H1 (cell line): ENCODE data around the gene SMIM1. TPM values are rescaled to one million over a fixed set of nuclear protein-coding genes. Genes with fewer than 3 reads are reported as not detected.

ENCODE experiments used
- ATF2 ChIP-seq: IDR thresholded peaks from 2 replicates; pipeline ENCODE4 v1.6.1; 2012; ENCODE audit warnings: low read length, inconsistent platforms
- BRCA1 ChIP-seq: IDR thresholded peaks from 2 replicates; pipeline ENCODE4 v1.6.1; 2012; ENCODE audit warnings: low read depth, low read length, improper control_type of control experiment
- CBX8 ChIP-seq: fragments of 300-800, 300-1000 bp; sonication (generic); IDR thresholded peaks from 2 replicates; pipeline ENCODE4 v1.7.1; 2016; ENCODE audit warnings: low read depth, low read length, borderline replicate concordance
- CREB1 ChIP-seq: IDR thresholded peaks from 2 replicates; pipeline ENCODE4 v1.6.1; 2012; ENCODE audit warnings: inconsistent platforms
- E2F6 ChIP-seq: IDR thresholded peaks from 2 replicates; pipeline ENCODE4 v1.6.1; 2012; ENCODE audit warnings: inconsistent platforms
- EZH2 ChIP-seq: fragments of 200-600 bp; sonication (generic); IDR thresholded peaks from 2 replicates; pipeline ENCODE4 v1.7.1; 2012; ENCODE audit warnings: low read depth, mild to moderate bottlenecking, moderate library complexity, low read length, inconsistent platforms; ENCODE audit not compliant: severe bottlenecking
- FOSL1 ChIP-seq: IDR thresholded peaks from 2 replicates; pipeline ENCODE4 v1.6.1; 2011; ENCODE audit warnings: mild to moderate bottlenecking, low read depth, low read length, moderate library complexity; ENCODE audit not compliant: insufficient read depth
- GABPA ChIP-seq: IDR thresholded peaks from 2 replicates; pipeline ENCODE4 v1.6.1; 2011; ENCODE audit warnings: mild to moderate bottlenecking, low read length, moderate library complexity, borderline replicate concordance; ENCODE audit not compliant: insufficient read depth
- HDAC2 ChIP-seq, 2 experiments: fragments of 300-600 bp in 1 of 2; sonication (generic) in 1 of 2; IDR thresholded peaks; 2 replicates each; pipeline ENCODE4 v1.6.1; 2011 to 2012; ENCODE audit warnings: low read depth in 2 of 2, low read length in 2 of 2, mild to moderate bottlenecking in 2 of 2, moderate library complexity in 2 of 2, borderline replicate concordance in 1 of 2, inconsistent platforms in 1 of 2
- JUND ChIP-seq: IDR thresholded peaks from 2 replicates; pipeline ENCODE4 v1.6.1; 2011; ENCODE audit warnings: mild to moderate bottlenecking, improper control_type of control experiment, low read length
- KDM1A ChIP-seq: fragments of 200-600, 300-600 bp; sonication (generic); IDR thresholded peaks from 2 replicates; pipeline ENCODE4 v1.7.1; 2016; ENCODE audit warnings: mild to moderate bottlenecking, low read length, borderline replicate concordance
- KDM4A ChIP-seq: IDR thresholded peaks from one replicate; pipeline ENCODE4 v1.7.1; 2012; ENCODE audit warnings: low read depth, mild to moderate bottlenecking, moderate library complexity, low read length, inconsistent platforms; ENCODE audit not compliant: severe bottlenecking
- POLR2AphosphoS5 ChIP-seq: IDR thresholded peaks from 2 replicates; pipeline ENCODE4 v1.6.1; 2011; ENCODE audit warnings: low read depth, low read length
- RAD21 ChIP-seq, 2 experiments: IDR thresholded peaks in 1 of 2; conservative IDR thresholded peaks in 1 of 2; 2 replicates each; pipeline ENCODE4 v1.6.1; 2011; ENCODE audit warnings: low read depth in 2 of 2, low read length in 2 of 2, improper control_type of control experiment in 1 of 2, inconsistent platforms in 1 of 2, mild to moderate bottlenecking in 1 of 2, moderate library complexity in 1 of 2
- RBBP5 ChIP-seq: IDR thresholded peaks from 2 replicates; pipeline ENCODE4 v1.7.1; 2012; ENCODE audit warnings: low read depth, mild to moderate bottlenecking, inconsistent platforms, low read length, moderate library complexity, borderline replicate concordance
- SIRT6 ChIP-seq: IDR thresholded peaks from one replicate; pipeline ENCODE4 v1.7.1; 2012; ENCODE audit warnings: low read length, inconsistent platforms
- SUZ12 ChIP-seq: fragments of 200-600 bp; sonication (generic); IDR thresholded peaks from 2 replicates; pipeline ENCODE4 v1.6.1; 2012; ENCODE audit warnings: mild to moderate bottlenecking, inconsistent platforms, low read length, moderate library complexity, mixed read lengths
- TAF1 ChIP-seq: IDR thresholded peaks from 2 replicates; pipeline ENCODE4 v1.6.1; 2011; ENCODE audit warnings: mild to moderate bottlenecking, low read depth, low read length
- polyA plus RNA-seq, 7 experiments: library from polyadenylated mRNA; depleted of rRNA in 3 of 7; stranded (reverse) in 5 of 7; unstranded in 2 of 7; fragments of >200 nt in 5 of 7; fragments of 200-250 nt in 2 of 7; gene quantifications; 1 replicate in 5 of 7; 2 replicates in 1 of 7; 4 replicates in 1 of 7; pipeline versions ENCODE4 v1.2.1 to v1.2.3, GENCODE V29; 2011 to 2013; ENCODE audit warnings: missing spikeins in 2 of 7, mixed read lengths in 2 of 7
- total RNA-seq: library from RNA; stranded (reverse); fragmentation: NEBNext Ultra II Directional; extraction: Animal tissue kit (Norgen Biotek cat#: 25700); gene quantifications from 2 replicates; pipeline ENCODE4 v1.2.1, GENCODE V29; 2021
- TF ChIP-seq, protein P1 (sequence below): IDR thresholded peaks from 2 replicates; pipeline ENCODE4 v1.6.1; 2012; ENCODE audit warnings: inconsistent platforms

Gene SMIM1
- total and polyA plus RNA-seq, 2 of the 8 experiments (the other 6 are each of a cell fraction or from before 2014, with no cell fraction given) = 7.7 to 9.7 TPM

DNA sequence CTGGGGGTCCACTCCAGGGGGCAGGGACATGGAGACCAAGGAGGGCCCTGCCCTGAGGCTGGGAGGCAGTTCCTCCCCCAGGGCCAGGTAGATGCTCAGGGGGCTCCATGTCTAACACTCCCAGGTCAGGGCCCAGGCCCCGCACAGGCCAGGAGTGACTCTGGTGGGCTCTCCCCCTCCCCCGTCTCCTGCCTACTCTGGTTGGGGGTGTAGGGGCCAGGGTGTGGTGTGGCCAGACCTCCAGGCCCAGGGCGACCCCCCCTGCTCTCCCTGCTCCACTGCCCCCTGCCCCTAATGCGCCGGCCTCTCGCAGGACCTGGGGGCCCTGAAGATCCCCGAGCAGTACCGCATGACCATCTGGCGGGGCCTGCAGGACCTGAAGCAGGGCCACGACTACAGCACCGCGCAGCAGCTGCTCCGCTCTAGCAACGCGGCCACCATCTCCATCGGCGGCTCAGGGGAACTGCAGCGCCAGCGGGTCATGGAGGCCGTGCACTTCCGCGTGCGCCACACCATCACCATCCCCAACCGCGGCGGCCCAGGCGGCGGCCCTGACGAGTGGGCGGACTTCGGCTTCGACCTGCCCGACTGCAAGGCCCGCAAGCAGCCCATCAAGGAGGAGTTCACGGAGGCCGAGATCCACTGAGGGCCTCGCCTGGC lies 40.0 kb upstream of the SMIM1 start (continued):
- no peak for TF ChIP-seq ATF2
- TF ChIP-seq KDM1A = no peak
- 0 out of 2 replicates have a peak, but pooled peaks have one; percentile 35 for TF ChIP-seq E2F6
- no peak for TF ChIP-seq SUZ12
- no peak for TF ChIP-seq FOSL1
- peak; percentile 45; the same call in 1 of the 2 replicates for TF ChIP-seq TAF1
- TF ChIP-seq BRCA1 = no peak
- no peak for TF ChIP-seq SIRT6
- TF ChIP-seq POLR2AphosphoS5 = peak; percentile 2; the same call in 1 of the 2 replicates
- TF ChIP-seq KDM4A = no peak
- TF ChIP-seq RBBP5 = peak; percentile 65; the same call in 1 of the 2 replicates
- TF ChIP-seq CBX8 = no peak
- no peak for TF ChIP-seq HDAC2 (IDR thresholded peaks at IDR 0.05; ENCODE audit: borderline replicate concordance in 1 of 2, low read depth in 2 of 2, low read length in 2 of 2)
- no peak for TF ChIP-seq JUND
- TF ChIP-seq GABPA = peak; percentile 72; the same call in 1 of the 2 replicates
- TF ChIP-seq RAD21 (IDR thresholded peaks at IDR 0.05 in 1 of 2, conservative IDR thresholded peaks at IDR 0.05 in 1 of 2; ENCODE audit: low read depth in 2 of 2, low read length in 2 of 2) = peak in 1 of 2 experiments; percentile 1; a peak in 1 of 4 replicates
- TF ChIP-seq EZH2 = no peak
- TF ChIP-seq, protein P1, sequence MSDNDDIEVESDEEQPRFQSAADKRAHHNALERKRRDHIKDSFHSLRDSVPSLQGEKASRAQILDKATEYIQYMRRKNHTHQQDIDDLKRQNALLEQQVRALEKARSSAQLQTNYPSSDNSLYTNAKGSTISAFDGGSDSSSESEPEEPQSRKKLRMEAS = peak; percentile 85
- TF ChIP-seq CREB1 = 0 out of 2 replicates have a peak, but pooled peaks have one; percentile 50
